Activated T-cell treated with anti-CD3 and anti-CD28 coated beads, Interleukin-2, amount 50 U/mL, for 72 hours (primary cell): ENCODE results near the gene PIR. TPM values are rescaled to one million over a fixed set of nuclear protein-coding genes. Genes with fewer than 3 reads are reported as not detected.

Experiments
- ATAC-seq, 2 donors: fragments of 150-1000 bp; cut with Tn5 transposase; replicated peaks in 1 of 2; 2 replicates each; pipeline ENCODE4 v1.10.0; 2021; ENCODE audit warnings: moderate library complexity in 2 of 2, mild to moderate bottlenecking in 1 of 2
- DNase-seq, 2 donors: peaks; one replicate each; pipeline ENCODE4 v3.0.0; 2021 to 2022; ENCODE audit warnings: mixed read lengths in 1 of 2
- H3K27ac Mint-ChIP-seq: one replicate; pipeline ENCODE4 v1.8.0; 2022; ENCODE audit warnings: mild to moderate bottlenecking, moderate library complexity, mixed read lengths
- H3K27me3 Mint-ChIP-seq: one replicate; pipeline ENCODE4 v1.8.0; 2022; ENCODE audit warnings: low read depth, mixed read lengths
- H3K36me3 Mint-ChIP-seq, 2 donors: one replicate each; pipeline ENCODE4 v1.8.0; 2022; ENCODE audit warnings: mixed read lengths in 2 of 2, mild to moderate bottlenecking in 1 of 2; ENCODE audit not compliant: insufficient read depth in 2 of 2
- H3K4me1 Mint-ChIP-seq: one replicate; pipeline ENCODE4 v1.8.0; 2022; ENCODE audit warnings: low read depth, mixed read lengths
- H3K4me3 Mint-ChIP-seq, 2 donors: one replicate each; pipeline ENCODE4 v1.8.0; 2022; ENCODE audit warnings: mild to moderate bottlenecking in 2 of 2, mixed read lengths in 2 of 2, moderate library complexity in 2 of 2
- H3K9me3 Mint-ChIP-seq, 2 donors: one replicate each; pipeline ENCODE4 v1.8.0; 2022; ENCODE audit warnings: mixed read lengths in 2 of 2
- total RNA-seq, 2 donors: library from RNA; stranded (reverse); gene quantifications; one replicate each; pipeline ENCODE4 v1.2.3, GENCODE V29; 2022

Gene PIR
- total RNA-seq, 2 donors from 2014 or later = 0.46 to 0.86 TPM

DNA sequence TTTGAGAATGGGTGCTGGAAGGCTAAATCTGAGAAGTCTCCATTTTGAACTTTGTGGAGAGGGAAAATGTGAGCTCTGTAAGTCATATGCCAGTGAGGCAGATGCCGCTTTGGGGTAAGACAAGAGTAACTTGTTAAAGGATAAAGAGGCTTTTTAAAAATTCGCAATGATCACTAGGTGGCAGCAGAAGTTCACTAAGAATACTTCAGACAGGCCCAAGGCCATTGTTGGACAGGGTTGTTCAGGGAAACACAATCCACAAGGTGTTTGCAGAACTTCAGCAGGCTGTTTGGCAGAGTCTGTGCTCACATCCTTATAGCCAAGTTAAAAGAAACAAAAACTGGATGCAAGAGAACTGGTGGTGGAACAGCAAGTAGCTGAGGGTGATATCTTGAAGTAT is 144.1 kb downstream of the PIR start:
- Mint-ChIP-seq H3K27me3 (peaks cover 21% of the 10 kb centered on the region), H3K27ac (no peak overlapping the region), H3K4me1 (no peaks in the 10 kb centered on the region), H3K4me3 (no peak overlapping the region), H3K9me3 (no peaks in the 10 kb centered on the region), H3K36me3 (no peaks in the 10 kb centered on the region)
- DNase-seq = peak; percentile 9 to 16
- peak; percentile 39 to 53 for ATAC-seq

DNA sequence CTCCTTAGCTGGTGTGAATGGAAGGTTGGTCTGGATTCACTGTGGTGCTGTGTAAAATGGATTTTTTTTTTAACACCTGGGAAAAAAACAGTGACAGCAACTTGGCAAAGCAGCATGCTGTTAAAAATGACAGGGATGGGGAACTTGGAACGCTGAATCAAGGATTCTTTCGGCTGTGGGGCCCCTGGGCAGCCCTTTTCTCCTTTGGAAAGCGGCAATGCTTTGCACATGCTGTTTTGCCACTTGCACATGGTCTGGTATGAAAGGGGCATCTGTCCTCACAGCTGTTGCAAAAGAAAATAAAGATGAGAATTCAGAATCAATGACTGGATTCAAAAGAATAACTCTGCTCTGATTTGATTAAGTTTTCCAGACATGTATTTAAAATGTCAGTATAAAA is 147.2 kb downstream of the PIR start:
- Mint-ChIP-seq H3K9me3 (no peaks in the 10 kb centered on the region), H3K27me3 (peaks cover 34% of the 10 kb centered on the region), H3K27ac (no peak overlapping the region), H3K36me3 (no peaks in the 10 kb centered on the region), H3K4me1 (no peaks in the 10 kb centered on the region), H3K4me3 (no peak overlapping the region)
- ATAC-seq = no peak
- no peak for DNase-seq

DNA sequence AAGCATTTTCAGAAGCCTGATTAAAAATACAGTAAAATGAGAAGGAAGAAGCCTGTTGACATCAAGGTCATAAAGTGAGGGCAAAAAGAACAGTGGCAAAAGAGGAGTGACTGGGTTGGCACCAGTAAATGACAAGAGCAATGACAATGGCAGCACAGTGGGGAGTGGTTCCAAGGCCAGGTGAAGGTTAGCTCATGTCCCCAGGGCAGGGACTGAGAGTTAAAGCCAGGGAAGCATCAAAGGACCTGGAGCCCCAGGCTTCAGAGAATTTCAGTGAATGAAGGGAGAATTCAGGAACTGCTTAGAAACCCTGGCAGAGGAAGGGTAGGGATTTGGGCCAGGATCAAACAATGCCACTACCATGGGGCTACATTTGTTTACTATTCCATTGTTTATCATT is 149.0 kb downstream of the PIR start:
- no peak for DNase-seq
- Mint-ChIP-seq H3K36me3 (no peaks in the 10 kb centered on the region), H3K4me1 (no peaks in the 10 kb centered on the region), H3K27ac (no peak overlapping the region), H3K27me3 (peaks cover 40% of the 10 kb centered on the region), H3K9me3 (no peaks in the 10 kb centered on the region), H3K4me3 (no peak overlapping the region)
- no peak for ATAC-seq

GRCh38 chrX:15343075-15343476 is 150.1 kb downstream of the PIR start:
- no peak for DNase-seq

DNA sequence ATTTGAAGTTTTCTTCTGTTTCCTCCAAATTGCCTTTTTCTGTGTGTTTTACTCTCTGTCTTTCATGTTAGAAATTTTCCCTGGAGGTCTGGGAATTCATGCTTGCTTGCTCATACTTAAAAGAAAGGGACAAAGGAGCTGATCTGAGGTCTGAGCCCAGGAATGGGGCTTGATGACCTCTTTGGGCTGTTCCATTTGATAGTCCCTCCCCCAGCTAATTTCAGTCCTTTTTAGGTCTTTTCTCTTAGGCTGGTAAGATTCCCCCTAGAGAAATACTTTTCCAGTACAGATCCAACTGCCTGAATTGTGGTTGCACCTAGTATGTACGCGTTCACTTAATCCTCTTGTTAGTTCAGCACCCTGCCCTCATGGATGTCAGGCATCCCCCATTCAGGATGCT is 152.3 kb downstream of the PIR start:
- H3K9me3 Mint-ChIP-seq = no peaks in the 10 kb centered on the region
- no peak for DNase-seq
- no peaks in the 10 kb centered on the region for H3K4me1 Mint-ChIP-seq
- ATAC-seq = no peak
- no peak overlapping the region for H3K4me3 Mint-ChIP-seq
- peaks cover 42% of the 10 kb centered on the region for H3K27me3 Mint-ChIP-seq
- H3K27ac Mint-ChIP-seq = no peak overlapping the region
- no peaks in the 10 kb centered on the region for H3K36me3 Mint-ChIP-seq

More at GRCh38 chrX:15343075-15343476, 150.1 kb downstream of the PIR start:
- Mint-ChIP-seq H3K4me3 (no peak overlapping the region), H3K9me3 (no peaks in the 10 kb centered on the region), H3K27ac (no peak overlapping the region), H3K36me3 (no peaks in the 10 kb centered on the region), H3K4me1 (no peaks in the 10 kb centered on the region), H3K27me3 (peaks cover 36% of the 10 kb centered on the region)
- no peak for ATAC-seq

GRCh38 chrX:15336023-15336413 is 157.1 kb downstream of the PIR start:
- DNase-seq (peak; percentile 38 to 53), ATAC-seq (peak; percentile 23 to 53)
- no peaks in the 10 kb centered on the region for H3K36me3 Mint-ChIP-seq
- H3K27me3 Mint-ChIP-seq = peaks cover 27% of the 10 kb centered on the region
- H3K9me3 Mint-ChIP-seq = no peaks in the 10 kb centered on the region
- no peaks in the 10 kb centered on the region for H3K4me1 Mint-ChIP-seq
- peak overlapping the region; percentile 85 for H3K27ac Mint-ChIP-seq
- H3K4me3 Mint-ChIP-seq = peak overlapping the region; percentile 87 to 92

- Mint-ChIP-seq H3K27me3 (peaks cover 20% of the 10 kb centered on the region), H3K27ac (peak within 1 kb of the TSS; percentile 88), H3K4me3 (peak within 1 kb of the TSS; percentile 87 to 92), H3K36me3 (no peaks in the 10 kb centered on the region), H3K4me1 (no peaks in the 10 kb centered on the region), H3K9me3 (no peaks in the 10 kb centered on the region)
- peak; percentile 96 to 97 for ATAC-seq
- peak; percentile 90 to 91 for DNase-seq
These were observed 157.8 kb downstream of the PIR start, which contains the start of gene PIGA for GRCh38 chrX:15335135-15336022. Gene PIGA, minus strand, starts transcription at chrX:15335523. Its CDS starts 3,593 bp downstream, at chrX:15331930.

Other genes with a start within 250 kb of the PIR start
- under 1 TPM in 1 of 2 donors, not detected in 1; 0.41 TPM for gene ASB9, start 223.2 kb downstream of the PIR start, total RNA-seq
- not detected for gene ASB11, start 177.7 kb downstream of the PIR start, total RNA-seq
- 10 to 100 TPM; 33.1 to 46.2 TPM for gene PIGA, start 157.8 kb downstream of the PIR start, total RNA-seq
- not detected for gene VEGFD, start 108.9 kb downstream of the PIR start, total RNA-seq
- not detected for gene BMX, start 7.5 kb upstream of the PIR start, total RNA-seq
- gene ACE2, start 107.6 kb upstream of the PIR start, total RNA-seq = under 1 TPM; 0.16 to 0.53 TPM
- 1 to 10 TPM; 1.6 to 2.3 TPM for gene CLTRN, start 171.5 kb upstream of the PIR start, total RNA-seq
- 10 to 100 TPM; 10.5 to 11.7 TPM for gene CA5B, start 244.9 kb upstream of the PIR start, total RNA-seq